IPS DF 6.9 (cell line): ENCODE measurements around the gene GPRC5C.
"Not testable (repeated sequence)": the region's sequence is repeated elsewhere in the genome, so short reads cannot be mapped to it uniquely, and the experiment has no call there.

ENCODE experiments used
- DNase-seq: peaks from one replicate; pipeline ENCODE4 v3.0.0-alpha.2; 2013; ENCODE audit warnings: low read depth, low spot score
- H3K27ac ChIP-seq: one replicate; pipeline ENCODE4 v1.5.1; 2013; ENCODE audit warnings: low read length, control low read depth
- H3K27me3 ChIP-seq: 2 replicates; pipeline ENCODE4 v1.6.1; 2013; ENCODE audit warnings: mild to moderate bottlenecking, low read length; ENCODE audit not compliant: control insufficient read depth, insufficient read depth
- H3K36me3 ChIP-seq: 2 replicates; pipeline ENCODE4 v1.6.1; 2013; ENCODE audit warnings: low read length; ENCODE audit not compliant: control insufficient read depth, insufficient read depth
- H3K4me1 ChIP-seq: 2 replicates; pipeline ENCODE4 v1.6.1; 2013; ENCODE audit warnings: low read length; ENCODE audit not compliant: control insufficient read depth, insufficient read depth
- H3K4me3 ChIP-seq: 2 replicates; pipeline ENCODE4 v1.5.1; 2013; ENCODE audit warnings: mild to moderate bottlenecking, low read length
- H3K9me3 ChIP-seq: 2 replicates; pipeline ENCODE4 v1.6.1; 2013; ENCODE audit warnings: low read length, inconsistent platforms; ENCODE audit not compliant: control insufficient read depth, insufficient read depth
- WGBS: extraction: QIAGEN DNeasy Blood & Tissue Kit; methylation state at CpG from one replicate; pipeline ENCODE4 v1.1.7; 2013; ENCODE audit warnings: mixed read lengths, missing lambda C conversion rate; ENCODE audit not compliant: insufficient read length, insufficient coverage; 5-methylcytosine and 5-hydroxymethylcytosine counted together

GPRC5C gene

GRCh38 chr17:74485841-74486240, 54.0 kb downstream of the GPRC5C start:
- Histone ChIP-seq H3K27me3 (no peaks in the 10 kb centered on the region), H3K27ac (no peak overlapping the region), H3K4me3 (no peak overlapping the region), H3K4me1 (no peaks in the 10 kb centered on the region), H3K36me3 (no peaks in the 10 kb centered on the region), H3K9me3 (no peaks in the 10 kb centered on the region)
- no CpG with 5 or more reads among the region's 5 CpGs for WGBS
- DNase-seq, result no peak

GRCh38 chr17:74488276-74488675, 56.4 kb downstream of the GPRC5C start:
- not testable (repeated sequence) for H3K4me3 ChIP-seq, H3K36me3 ChIP-seq, DNase-seq, H3K27me3 ChIP-seq, H3K9me3 ChIP-seq, H3K4me1 ChIP-seq, H3K27ac ChIP-seq
- no CpG with 5 or more reads among the region's 4 CpGs for WGBS

- H3K4me3 ChIP-seq, result no peak overlapping the region
- DNase-seq, result no peak
- no peaks in the 10 kb centered on the region for H3K9me3 ChIP-seq
- H3K27ac ChIP-seq, result no peak overlapping the region
- H3K36me3 ChIP-seq, result no peaks in the 10 kb centered on the region
- no peaks in the 10 kb centered on the region for H3K27me3 ChIP-seq
- H3K4me1 ChIP-seq, result no peaks in the 10 kb centered on the region
- no CpG with 5 or more reads among the region's 9 CpGs for WGBS
Observed at GRCh38 chr17:74490716-74491115, 58.8 kb downstream of the GPRC5C start.

- Histone ChIP-seq H3K4me3 (no peak overlapping the region), H3K9me3 (no peaks in the 10 kb centered on the region), H3K4me1 (no peaks in the 10 kb centered on the region), H3K27ac (no peak overlapping the region), H3K27me3 (no peaks in the 10 kb centered on the region), H3K36me3 (no peaks in the 10 kb centered on the region)
- DNase-seq, result no peak
- no CpG with 5 or more reads among the region's 7 CpGs for WGBS
Observed at GRCh38 chr17:74491626-74492025, 59.7 kb downstream of the GPRC5C start.

- peak; percentile 75 for DNase-seq
Observed at GRCh38 chr17:74493331-74493833, 61.5 kb downstream of the GPRC5C start.

More at GRCh38 chr17:74493331-74493833, 61.5 kb downstream of the GPRC5C start:
- Histone ChIP-seq H3K9me3 (no peaks in the 10 kb centered on the region), H3K27me3 (no peaks in the 10 kb centered on the region), H3K4me1 (no peaks in the 10 kb centered on the region), H3K27ac (no peak overlapping the region), H3K4me3 (no peak overlapping the region), H3K36me3 (no peaks in the 10 kb centered on the region)
- WGBS, result no CpG with 5 or more reads among the region's 11 CpGs
